Subcutaneous abdominal adipose tissue (tissue), 5 donors: Measurements from ENCODE around the gene ZNF672.
"Not testable (repeated sequence)": the region's sequence is repeated elsewhere in the genome, so short reads cannot be mapped to it uniquely, and the experiment has no call there.

Source experiments
- H3K27ac ChIP-seq: one replicate; pipeline ENCODE4 v1.7.0; 2013; ENCODE audit warnings: low read depth, mild to moderate bottlenecking, inconsistent platforms, low read length, moderate library complexity
- H3K27me3 ChIP-seq, 5 donors: one replicate each; pipeline ENCODE4 v1.7.0; 2013; ENCODE audit warnings: low read length in 5 of 5, inconsistent platforms in 1 of 5; ENCODE audit not compliant: control insufficient read depth in 5 of 5, insufficient read depth in 4 of 5
- H3K36me3 ChIP-seq, 5 donors: one replicate each; pipeline ENCODE4 v1.7.0; 2013; ENCODE audit warnings: low read length in 5 of 5; ENCODE audit not compliant: control insufficient read depth in 5 of 5, insufficient read depth in 5 of 5
- H3K4me1 ChIP-seq, 5 donors: one replicate each; pipeline ENCODE4 v1.7.0; 2013; ENCODE audit warnings: low read length in 5 of 5, mild to moderate bottlenecking in 3 of 5, moderate library complexity in 1 of 5; ENCODE audit not compliant: control insufficient read depth in 5 of 5, insufficient read depth in 5 of 5
- H3K4me3 ChIP-seq, 5 donors: one replicate each; pipeline ENCODE4 v1.7.0; 2013; ENCODE audit warnings: low read length in 5 of 5, low read depth in 1 of 5
- H3K9ac ChIP-seq, 5 donors: one replicate each; pipeline ENCODE4 v1.7.0; 2013; ENCODE audit warnings: low read length in 5 of 5, mild to moderate bottlenecking in 4 of 5, moderate library complexity in 3 of 5
- H3K9me3 ChIP-seq, 5 donors: one replicate each; pipeline ENCODE4 v1.7.0; 2013; ENCODE audit warnings: low read length in 5 of 5; ENCODE audit not compliant: control insufficient read depth in 5 of 5
- donor health status: healthy.
- donor health status: healthy.
- donor health status: healthy.
- donor health status: healthy.
- donor health status: healthy.

ZNF672 gene

GRCh38 chr1:248825909-248826760 is 11.9 kb upstream of the ZNF672 start, which contains the start of gene SH3BP5L:
Gene SH3BP5L (minus strand): TSS chr1:248825915. CDS start chr1:248824935, 980 bp downstream.
- H3K9ac ChIP-seq, result peak within 1 kb of the TSS; percentile 81 to 97 (median 95)
- H3K27ac ChIP-seq, result peak within 1 kb of the TSS; percentile 92
- H3K36me3 ChIP-seq, result peaks cover 3 to 31% (median 11%) of the 10 kb centered on the region in 5 donors
- H3K4me1 ChIP-seq, result peaks cover 15 to 56% (median 49%) of the 10 kb centered on the region in 5 donors
- no peaks in the 10 kb centered on the region for H3K9me3 ChIP-seq
- H3K4me3 ChIP-seq, result peak within 1 kb of the TSS; percentile 85 to 99 (median 89)
- H3K27me3 ChIP-seq, result no peaks in the 10 kb centered on the region

- Histone ChIP-seq H3K4me3 (no peak overlapping the region), H3K9ac (no peak overlapping the region), H3K36me3 (peaks cover 0 to 7% (median under 1%) of the 10 kb centered on the region in 5 donors), H3K4me1 (peaks cover 8 to 30% (median 23%) of the 10 kb centered on the region in 5 donors), H3K9me3 (no peaks in the 10 kb centered on the region), H3K27me3 (no peaks in the 10 kb centered on the region), H3K27ac (no peak overlapping the region)
Observed at GRCh38 chr1:248828845-248829244, 9.2 kb upstream of the ZNF672 start.

- peaks cover 0 to 24% (median 9%) of the 10 kb centered on the region in 5 donors for H3K4me1 ChIP-seq
- not testable (repeated sequence) for H3K4me3 ChIP-seq, H3K36me3 ChIP-seq, H3K27ac ChIP-seq, H3K27me3 ChIP-seq, H3K9ac ChIP-seq, H3K9me3 ChIP-seq
Observed at GRCh38 chr1:248830718-248831017, 7.4 kb upstream of the ZNF672 start.

DNA sequence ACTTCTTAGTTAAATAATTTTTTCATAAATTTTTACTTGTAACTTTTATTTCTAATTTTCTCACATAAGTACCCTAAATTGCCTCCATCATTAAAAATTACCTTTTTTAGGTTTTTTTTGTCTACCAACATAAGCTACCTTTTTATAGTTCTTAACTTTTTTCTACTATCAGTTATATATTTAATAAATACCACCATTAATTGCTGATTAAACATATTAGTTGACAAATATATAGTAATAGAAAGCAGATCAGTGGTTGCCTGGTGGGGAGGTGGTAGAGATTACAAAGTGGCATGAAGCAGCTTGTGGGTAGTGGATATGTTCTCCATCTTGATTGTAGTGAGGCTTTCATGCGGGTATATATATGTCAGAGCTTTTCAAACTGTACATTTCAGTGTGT is 6.2 kb upstream of the ZNF672 start:
- H3K36me3 ChIP-seq, result no peaks in the 10 kb centered on the region
- H3K4me1 ChIP-seq, result peaks cover 0 to 18% (median 6%) of the 10 kb centered on the region in 5 donors
- no peak overlapping the region for H3K9ac ChIP-seq
- H3K4me3 ChIP-seq, result no peak overlapping the region
- H3K27me3 ChIP-seq, result no peaks in the 10 kb centered on the region
- no peaks in the 10 kb centered on the region for H3K9me3 ChIP-seq
- H3K27ac ChIP-seq, result no peak overlapping the region

GRCh38 chr1:248834343-248834940 is 3.6 kb upstream of the ZNF672 start:
- no peak overlapping the region for H3K27ac ChIP-seq

GRCh38 chr1:248837045-248837780 is 811 bp upstream of the ZNF672 start:
- no peaks in the 10 kb centered on the region for H3K27me3 ChIP-seq
- H3K27ac ChIP-seq, result peak overlapping the region; percentile 41
- H3K4me1 ChIP-seq, result peaks cover 2 to 49% (median 27%) of the 10 kb centered on the region in 5 donors
- no peaks in the 10 kb centered on the region for H3K9me3 ChIP-seq
- peak overlapping the region; percentile 71 to 88 (median 83) for H3K4me3 ChIP-seq
- no peaks in the 10 kb centered on the region for H3K36me3 ChIP-seq
- peak overlapping the region in 4 of 5 donors; percentile 53 to 86 (median 84) for H3K9ac ChIP-seq

More at GRCh38 chr1:248834343-248834940, 3.6 kb upstream of the ZNF672 start:
- peak overlapping the region in 1 of 5 donors; percentile 42 for H3K9ac ChIP-seq
- H3K9me3 ChIP-seq, result no peaks in the 10 kb centered on the region
- H3K27me3 ChIP-seq, result no peaks in the 10 kb centered on the region
- no peaks in the 10 kb centered on the region for H3K36me3 ChIP-seq
- H3K4me3 ChIP-seq, result no peak overlapping the region
- peaks cover 2 to 29% (median 15%) of the 10 kb centered on the region in 5 donors for H3K4me1 ChIP-seq

DNA sequence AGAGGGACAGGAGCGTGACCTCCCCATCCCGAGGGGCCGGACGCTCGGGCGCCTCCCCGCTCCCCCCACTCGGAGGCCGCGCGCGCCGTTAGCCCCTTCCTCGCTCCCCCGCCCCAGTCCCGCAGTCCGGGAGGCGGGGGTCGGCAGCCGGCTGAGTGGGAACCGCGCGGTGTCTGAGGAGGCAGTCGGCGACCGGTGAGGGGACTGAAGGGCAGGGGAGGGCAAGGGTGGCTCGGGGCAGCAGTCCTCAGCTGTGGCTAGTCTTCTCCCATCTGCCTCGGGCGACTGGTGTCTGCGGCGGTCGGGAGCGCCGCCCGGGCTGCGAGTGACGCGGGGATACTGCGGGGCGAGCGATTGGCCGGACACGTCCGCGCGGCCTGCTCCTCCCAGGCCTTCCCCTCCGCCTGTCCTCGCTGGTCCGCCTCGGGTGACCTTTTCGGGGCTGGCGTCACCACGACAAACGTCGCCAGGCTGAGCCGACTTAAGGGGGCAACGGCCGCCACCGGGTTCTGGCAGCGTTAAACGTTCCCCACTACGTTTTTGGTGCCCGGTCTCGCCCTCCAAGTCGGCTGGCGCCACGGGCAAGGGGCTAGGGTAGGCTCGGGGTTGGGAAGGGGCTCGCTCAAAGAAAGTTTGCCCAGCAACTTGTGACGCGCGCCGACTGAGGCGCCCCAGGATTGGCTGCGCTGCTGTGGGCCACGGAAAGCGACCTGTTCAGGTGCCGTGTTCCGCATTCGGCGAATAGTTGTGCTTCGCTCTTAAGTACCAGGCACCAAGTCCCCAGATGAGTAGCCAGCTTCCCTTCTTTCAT is 538 bp downstream of the ZNF672 start:
- Histone ChIP-seq H3K4me1 (peaks cover 2 to 52% (median 30%) of the 10 kb centered on the region in 5 donors), H3K9ac (peak overlapping the region; percentile 81 to 97 (median 93)), H3K9me3 (no peaks in the 10 kb centered on the region), H3K36me3 (peaks cover 0 to 9% (median 0%) of the 10 kb centered on the region in 5 donors), H3K27me3 (no peaks in the 10 kb centered on the region), H3K27ac (peak overlapping the region; percentile 100), H3K4me3 (peak overlapping the region; percentile 78 to 92 (median 83))

GRCh38 chr1:248839168-248839555 is 1.1 kb downstream of the ZNF672 start:
- Histone ChIP-seq H3K27me3 (no peaks in the 10 kb centered on the region), H3K9me3 (no peaks in the 10 kb centered on the region), H3K4me3 (peak overlapping the region; percentile 78 to 92 (median 83)), H3K36me3 (peaks cover 0 to 9% (median under 1%) of the 10 kb centered on the region in 5 donors), H3K9ac (peak overlapping the region; percentile 81 to 97 (median 93)), H3K4me1 (peaks cover 2 to 50% (median 30%) of the 10 kb centered on the region in 5 donors), H3K27ac (peak overlapping the region; percentile 100)

DNA sequence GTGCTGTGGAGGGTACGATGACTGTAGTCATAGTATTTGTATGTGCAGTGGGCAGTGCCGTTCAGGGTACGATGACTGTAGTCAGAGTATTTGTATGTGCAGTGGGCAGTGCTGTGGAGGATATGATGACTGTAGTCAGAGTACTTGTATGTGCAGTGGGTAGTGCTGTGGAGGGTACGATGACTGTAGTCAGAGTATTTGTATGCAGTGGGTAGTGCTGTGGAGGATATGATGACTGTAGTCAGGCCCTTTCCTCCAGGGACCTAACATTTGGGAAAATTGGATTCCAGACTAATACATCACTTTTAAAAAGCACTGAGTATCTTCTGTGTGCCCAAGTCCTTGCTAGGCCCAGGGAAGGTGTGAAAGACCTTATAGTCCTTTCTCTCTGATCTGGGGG is 2.9 kb downstream of the ZNF672 start:
- H3K4me1 ChIP-seq, result peaks cover 2 to 40% (median 29%) of the 10 kb centered on the region in 5 donors
- no peaks in the 10 kb centered on the region for H3K9me3 ChIP-seq
- H3K4me3 ChIP-seq, result no peak overlapping the region
- H3K9ac ChIP-seq, result no peak overlapping the region
- no peaks in the 10 kb centered on the region for H3K27me3 ChIP-seq
- H3K36me3 ChIP-seq, result peaks cover 0 to 24% (median 17%) of the 10 kb centered on the region in 5 donors
- H3K27ac ChIP-seq, result no peak overlapping the region
